HuH-7.5 (cell line): ENCODE results near the gene CBARP.

Experiments used
- DNase-seq: peaks from one replicate; pipeline ENCODE4 v3.0.0; 2011; ENCODE audit warnings: low spot score

Gene CBARP

GRCh38 chr19:1264801-1265614 lies 27.2 kb upstream of the CBARP start:
- DNase-seq, result peak; percentile 94

GRCh38 chr19:1263188-1263587 lies 25.4 kb upstream of the CBARP start:
- DNase-seq, result no peak

GRCh38 chr19:1262623-1263123 lies 24.9 kb upstream of the CBARP start:
- no peak for DNase-seq

DNA sequence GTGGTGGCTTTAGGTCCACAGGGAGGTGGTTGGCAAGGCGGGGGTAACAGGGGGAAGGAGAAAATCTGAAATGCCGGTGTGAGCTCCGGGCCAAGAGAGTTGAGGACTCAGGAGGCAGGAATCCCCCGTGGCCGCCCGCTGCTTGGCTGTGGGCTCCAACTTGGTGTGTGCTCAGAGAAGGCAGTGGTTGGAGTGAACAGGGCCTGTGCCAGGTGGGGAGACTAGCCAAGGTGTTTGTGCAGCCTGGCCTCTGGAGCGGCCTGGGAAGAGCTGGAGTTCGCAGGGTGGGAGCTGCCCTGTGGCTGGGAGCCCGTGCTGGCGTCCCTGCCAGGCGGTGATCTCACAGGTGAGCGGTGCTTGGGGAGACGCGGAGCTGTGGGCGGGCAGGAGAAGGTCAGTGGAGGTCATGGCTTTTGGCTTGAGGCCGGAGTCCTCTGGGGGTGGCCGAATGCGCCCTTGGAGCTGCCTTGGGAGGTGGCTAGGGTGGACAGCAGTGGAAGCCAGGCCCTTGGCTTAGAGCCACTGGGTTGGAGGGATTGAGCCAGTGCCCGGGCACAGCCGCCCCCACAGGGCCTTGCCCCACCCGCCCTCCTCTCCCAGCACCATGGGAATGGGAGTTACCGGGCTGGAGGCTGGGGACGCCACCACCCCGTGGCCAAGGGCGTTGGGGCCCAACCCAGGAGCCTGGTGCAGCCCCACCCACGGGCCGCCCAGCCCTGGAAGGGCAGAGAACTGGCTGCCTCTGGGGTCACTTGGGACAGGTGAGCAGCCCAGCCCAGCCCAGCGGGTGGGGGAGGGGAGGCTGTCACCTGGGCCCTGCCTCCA lies 24.2 kb upstream of the CBARP start:
- no peak for DNase-seq

- DNase-seq, result no peak
Measured at GRCh38 chr19:1261538-1261797, 23.7 kb upstream of the CBARP start.

DNA sequence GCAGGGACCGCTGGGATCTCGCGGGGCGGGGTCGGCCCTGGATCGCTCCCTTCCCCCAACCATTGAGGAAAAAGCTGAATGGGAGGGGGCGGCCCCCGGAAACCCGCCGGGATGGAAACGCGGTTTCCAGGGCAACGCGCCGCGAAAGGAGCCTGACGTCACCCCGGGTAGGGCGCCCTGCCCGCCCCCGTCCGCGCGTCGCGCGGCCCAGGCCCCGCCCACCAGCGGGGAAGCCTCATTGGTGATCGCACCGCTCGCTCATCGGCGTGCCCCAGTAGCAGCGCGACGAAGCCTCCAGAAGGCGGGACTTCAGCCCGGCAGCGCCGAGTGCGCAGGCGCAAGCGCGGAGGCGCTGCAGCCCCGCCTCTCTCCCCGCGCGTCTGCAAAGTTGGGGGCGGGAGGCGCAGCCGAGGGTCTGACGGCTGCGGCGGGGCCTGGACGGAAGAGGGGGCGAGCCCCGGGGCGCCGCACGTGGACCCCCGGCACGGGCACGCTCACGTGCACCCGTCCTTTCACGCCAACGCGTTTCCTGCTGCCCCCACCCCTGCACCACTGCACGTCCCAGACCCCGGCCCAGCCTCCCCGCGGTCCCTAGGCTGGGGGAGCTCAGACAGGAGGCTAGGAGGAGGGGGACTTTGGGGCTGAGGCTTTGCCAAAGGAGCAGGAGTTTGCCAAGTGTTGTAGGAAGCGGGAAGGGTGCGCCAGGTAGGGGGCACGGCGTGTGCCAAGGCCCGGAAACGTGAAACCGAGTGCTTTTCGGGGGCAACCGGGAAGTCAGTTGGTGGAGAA lies 23.1 kb upstream of the CBARP start:
- peak; percentile 99 for DNase-seq

- no peak for DNase-seq
Measured at GRCh38 chr19:1259876-1260748, 22.3 kb upstream of the CBARP start.

DNA sequence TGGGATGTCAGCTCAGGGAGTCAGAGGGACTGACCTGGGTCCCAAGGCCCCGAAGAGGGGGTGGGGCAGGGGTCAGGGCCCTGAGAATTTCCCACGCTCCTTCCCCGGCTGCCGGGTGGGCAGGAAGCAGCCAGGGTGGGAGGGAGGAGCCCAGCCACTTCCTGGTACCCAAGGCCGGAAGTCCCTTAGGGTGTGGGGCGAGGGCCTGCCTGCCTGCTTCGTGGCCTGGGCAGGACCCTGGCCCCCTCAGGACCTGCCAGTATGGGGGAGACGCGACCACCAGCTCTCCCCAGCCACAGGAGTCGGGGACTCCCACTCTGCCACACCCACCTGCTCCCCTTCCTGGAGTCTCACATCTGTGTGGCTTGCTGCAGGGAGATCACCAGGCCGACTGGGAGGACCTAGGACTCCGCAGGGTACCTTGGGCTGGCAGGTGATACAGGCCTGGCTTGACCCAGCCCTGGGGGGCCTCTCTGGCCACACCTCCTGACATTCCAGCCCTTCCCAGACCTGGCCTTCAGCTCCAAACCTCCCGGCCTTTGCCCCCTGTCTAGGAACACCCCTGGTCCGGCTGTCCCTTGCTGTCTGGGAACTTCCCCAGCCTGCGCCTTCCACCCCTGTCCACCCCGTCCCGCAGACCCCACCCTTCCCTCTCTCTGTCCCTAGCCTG lies 21.5 kb upstream of the CBARP start:
- peak; percentile 91 for DNase-seq

DNA sequence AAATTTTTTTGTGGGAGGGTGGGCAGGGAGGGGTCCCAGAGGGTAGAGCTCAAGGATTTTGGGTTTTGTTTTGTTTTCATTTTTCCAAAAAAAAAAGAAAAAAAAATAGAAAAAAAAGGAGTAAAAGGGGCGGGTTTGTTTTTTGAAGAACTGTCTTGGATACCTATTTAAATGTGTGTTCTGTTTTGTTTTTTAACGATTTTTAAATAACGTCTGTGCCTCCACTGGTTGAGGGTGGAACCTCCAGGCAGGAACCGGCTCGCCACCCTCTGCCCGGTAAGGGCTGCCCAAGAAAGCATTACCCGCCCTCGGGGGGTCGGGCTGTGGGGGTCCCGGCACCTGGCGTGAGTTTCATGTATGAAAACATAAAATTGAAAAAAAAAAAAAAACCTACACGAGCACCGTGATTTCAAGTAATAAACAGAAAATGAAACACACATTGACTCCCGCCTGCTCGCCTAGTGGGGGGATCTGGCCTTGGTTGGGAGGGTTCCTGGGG lies 21.0 kb upstream of the CBARP start:
- DNase-seq, result no peak

GRCh38 chr19:1258163-1258492 lies 20.3 kb upstream of the CBARP start:
- no peak for DNase-seq

GRCh38 chr19:1257475-1258162 lies 19.8 kb upstream of the CBARP start:
- no peak for DNase-seq

DNA sequence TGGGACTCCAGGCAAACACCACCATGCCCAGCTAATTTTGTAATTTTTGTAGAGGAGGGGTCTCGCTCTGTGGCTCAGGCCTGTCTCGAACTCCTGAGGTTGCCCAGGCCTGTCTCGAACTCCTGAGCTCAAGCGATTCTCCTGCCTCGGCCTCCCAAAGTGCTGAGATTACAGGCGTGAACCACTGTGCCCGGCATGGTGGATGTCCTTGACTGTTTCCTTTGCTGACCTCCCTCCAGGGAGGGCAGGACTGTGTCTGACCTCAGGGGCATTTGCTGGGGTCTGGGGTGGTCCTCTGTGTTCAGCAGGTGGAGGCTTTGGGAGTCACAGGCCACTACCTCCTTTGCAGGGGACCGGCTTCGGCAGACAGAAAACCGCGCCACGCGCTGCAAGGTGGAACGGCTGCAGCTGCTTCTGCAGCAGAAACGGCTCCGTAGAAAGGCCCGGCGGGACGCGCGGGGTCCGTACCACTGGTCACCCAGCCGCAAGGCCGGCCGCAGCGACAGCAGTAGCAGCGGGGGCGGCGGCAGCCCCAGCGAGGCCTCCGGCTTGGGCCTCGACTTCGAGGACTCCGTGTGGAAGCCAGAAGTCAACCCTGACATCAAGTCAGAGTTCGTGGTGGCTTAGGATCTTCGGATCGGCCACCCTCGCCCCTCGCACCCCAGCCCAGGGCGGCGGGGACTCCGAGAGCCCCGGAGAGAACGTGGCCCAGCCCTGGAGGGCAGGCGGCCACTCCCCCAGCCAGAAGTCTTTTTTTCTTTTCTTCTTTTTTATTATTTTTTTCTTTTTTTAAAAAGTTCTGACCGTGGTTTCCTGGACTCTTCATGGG lies 19.1 kb upstream of the CBARP start:
- no peak for DNase-seq

DNA sequence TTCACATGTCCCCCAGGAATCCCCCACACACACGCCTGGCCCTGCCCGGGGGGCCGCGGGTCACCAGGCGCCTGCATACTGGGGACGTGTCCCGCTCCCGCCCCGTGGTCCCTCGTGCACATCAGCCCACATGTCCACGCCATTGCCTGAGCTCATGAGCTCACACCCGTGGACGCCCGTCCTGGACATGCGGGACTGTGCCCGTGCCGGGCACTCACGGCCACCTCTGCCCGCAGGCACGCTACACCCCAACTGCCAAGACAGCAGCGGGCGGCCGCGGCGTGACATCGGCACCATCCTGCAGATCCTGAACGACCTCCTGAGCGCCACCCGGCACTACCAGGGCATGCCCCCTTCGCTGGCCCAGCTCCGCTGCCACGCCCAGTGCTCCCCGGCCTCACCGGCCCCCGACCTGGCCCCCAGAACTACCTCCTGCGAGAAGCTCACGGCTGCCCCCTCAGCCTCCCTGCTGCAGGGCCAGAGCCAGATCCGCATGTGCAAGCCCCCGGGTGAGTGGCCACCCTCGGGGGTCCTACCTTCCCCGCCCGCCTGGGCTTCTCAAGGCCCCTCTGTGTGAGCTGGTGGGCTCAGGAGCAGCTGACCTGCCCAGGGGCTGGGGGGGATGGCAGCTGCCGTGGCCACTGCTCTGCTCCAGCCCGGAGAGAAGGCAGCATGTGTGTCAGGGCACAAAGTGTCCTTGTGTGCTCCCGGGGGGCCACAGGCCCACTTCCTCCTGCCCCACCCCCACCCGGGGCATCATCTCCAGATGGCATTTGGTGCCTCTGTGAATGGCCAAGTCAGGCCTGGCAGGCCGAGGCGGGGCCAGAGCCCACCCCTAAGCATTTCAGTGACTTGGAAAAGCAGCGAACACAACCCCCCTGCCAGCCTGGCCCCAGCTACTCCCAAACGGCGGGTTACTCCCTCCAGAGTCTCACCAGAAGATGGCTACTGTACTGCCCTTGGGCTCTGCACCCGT lies 17.7 kb upstream of the CBARP start:
- no peak for DNase-seq

GRCh38 chr19:1254530-1255185 lies 16.9 kb upstream of the CBARP start:
- no peak for DNase-seq

DNA sequence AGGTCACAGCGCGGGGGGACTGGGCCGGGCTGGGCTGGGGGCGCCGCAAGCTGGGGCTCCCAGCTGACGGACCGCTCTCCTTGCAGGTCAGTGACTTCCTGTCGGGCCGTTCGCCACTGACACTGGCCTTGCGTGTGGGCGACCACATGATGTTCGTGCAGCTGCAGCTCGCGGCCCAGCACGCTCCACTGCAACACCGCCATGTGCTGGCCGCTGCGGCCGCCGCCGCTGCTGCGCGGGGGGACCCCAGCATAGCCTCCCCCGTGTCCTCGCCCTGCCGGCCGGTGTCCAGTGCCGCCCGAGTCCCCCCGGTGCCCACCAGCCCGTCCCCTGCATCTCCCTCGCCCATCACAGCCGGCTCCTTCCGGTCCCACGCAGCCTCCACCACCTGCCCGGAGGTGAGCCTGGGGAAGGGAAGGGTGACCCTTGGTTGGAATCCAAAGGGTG lies 16.3 kb upstream of the CBARP start:
- DNase-seq, result no peak

- DNase-seq, result no peak
Measured at GRCh38 chr19:1253514-1254080, 15.8 kb upstream of the CBARP start.

DNA sequence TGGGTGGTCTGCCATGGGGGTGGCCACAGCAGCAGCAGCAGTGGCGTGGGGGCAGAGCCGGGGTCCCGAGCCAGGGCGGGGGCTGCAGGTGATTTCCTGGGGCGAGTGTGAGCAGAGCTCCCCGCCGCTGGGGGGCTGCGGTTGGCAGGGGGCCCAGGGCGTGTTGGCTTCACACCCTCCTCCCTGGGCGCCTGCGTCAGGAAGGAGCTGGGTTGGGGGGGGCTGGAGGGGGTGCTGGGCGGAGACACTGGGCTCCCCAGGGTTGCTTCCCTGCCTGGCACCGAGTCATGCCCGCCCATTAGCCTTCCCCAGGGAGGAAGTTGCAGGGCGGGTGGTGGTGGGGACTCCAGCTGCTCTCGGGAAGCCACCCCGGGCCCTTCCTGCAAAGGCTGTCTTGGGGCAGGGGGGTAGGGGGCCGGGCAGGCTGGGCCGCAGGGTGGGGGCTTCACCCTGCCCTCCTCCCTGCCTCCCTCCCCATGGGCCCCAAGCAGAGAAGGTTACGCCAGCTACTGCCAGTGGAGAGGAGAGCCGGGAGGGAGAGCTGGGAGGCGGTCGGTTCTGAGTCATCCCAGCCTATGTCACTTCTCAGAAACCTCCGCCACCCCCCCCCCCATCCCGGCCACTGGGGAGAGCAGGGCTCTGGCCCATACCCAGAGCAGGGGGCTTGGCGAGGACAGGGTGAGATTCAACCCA lies 15.2 kb upstream of the CBARP start:
- no peak for DNase-seq
